Fibroblast of villous mesenchyme (primary cell): ENCODE measurements around the gene TLN1. TPM values are rescaled to one million over a fixed set of nuclear protein-coding genes. Genes with fewer than 3 reads are reported as not detected.

ENCODE experiments used
- DNase-seq: peaks from one replicate; pipeline ENCODE4 v3.0.0-alpha.2; 2010; ENCODE audit warnings: low read depth
- H3K4me3 ChIP-seq: 2 replicates; pipeline ENCODE4 v1.5.1; 2011; ENCODE audit warnings: low read depth, mild to moderate bottlenecking, low read length
- total RNA-seq: library from RNA; depleted of rRNA; stranded (reverse); fragments of >200 nt; gene quantifications from 2 replicates; pipeline ENCODE4 v1.2.3, GENCODE V29; 2012
- TF ChIP-seq, protein P1 (sequence below): IDR thresholded peaks from 2 replicates; pipeline ENCODE4 v1.5.1; 2012; ENCODE audit warnings: low read depth, mild to moderate bottlenecking, low read length; ENCODE audit not compliant: insufficient read depth

The TLN1 gene
- total RNA-seq, 1 donor: 428 TPM

DNA sequence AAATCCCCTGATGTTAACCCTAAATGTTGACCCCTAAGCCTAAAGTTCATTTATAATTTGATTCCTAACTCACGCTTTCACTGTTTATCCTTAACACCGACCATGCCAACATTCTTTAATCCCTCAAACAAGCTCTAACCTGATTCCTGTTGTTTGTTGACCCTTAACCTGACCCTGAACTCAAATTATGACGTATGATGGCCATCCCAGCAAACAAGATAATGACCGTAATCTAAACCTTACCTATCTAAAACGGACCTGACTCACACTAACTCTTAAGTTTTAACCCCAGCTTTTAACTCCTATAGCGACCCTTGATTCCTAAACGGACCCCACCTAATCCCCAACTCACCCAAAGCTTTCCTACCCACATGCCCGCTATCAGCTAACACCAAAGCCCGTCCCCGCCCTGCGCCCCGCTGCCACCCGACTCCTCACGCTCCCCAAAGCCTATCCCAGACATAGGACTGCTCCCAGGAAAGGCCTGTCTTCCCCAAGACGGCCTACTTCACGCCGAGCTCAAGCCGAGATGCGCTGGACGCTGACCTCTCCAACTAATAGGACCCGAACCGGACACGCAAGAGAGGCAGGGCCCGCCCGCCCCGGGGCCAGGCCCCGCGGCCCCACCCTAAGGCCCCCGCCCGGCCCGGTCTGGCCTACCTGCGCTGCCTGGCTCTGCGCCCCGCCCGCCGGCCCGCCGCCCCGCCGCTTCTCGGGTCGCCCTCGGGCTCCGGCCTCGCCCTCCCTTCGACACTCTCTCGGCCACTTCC lies 395 bp downstream of the TLN1 start:
- TF ChIP-seq, protein P1, sequence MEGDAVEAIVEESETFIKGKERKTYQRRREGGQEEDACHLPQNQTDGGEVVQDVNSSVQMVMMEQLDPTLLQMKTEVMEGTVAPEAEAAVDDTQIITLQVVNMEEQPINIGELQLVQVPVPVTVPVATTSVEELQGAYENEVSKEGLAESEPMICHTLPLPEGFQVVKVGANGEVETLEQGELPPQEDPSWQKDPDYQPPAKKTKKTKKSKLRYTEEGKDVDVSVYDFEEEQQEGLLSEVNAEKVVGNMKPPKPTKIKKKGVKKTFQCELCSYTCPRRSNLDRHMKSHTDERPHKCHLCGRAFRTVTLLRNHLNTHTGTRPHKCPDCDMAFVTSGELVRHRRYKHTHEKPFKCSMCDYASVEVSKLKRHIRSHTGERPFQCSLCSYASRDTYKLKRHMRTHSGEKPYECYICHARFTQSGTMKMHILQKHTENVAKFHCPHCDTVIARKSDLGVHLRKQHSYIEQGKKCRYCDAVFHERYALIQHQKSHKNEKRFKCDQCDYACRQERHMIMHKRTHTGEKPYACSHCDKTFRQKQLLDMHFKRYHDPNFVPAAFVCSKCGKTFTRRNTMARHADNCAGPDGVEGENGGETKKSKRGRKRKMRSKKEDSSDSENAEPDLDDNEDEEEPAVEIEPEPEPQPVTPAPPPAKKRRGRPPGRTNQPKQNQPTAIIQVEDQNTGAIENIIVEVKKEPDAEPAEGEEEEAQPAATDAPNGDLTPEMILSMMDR: no peak
- peak overlapping the region; percentile 88 for H3K4me3 ChIP-seq
- peak; percentile 43 for DNase-seq

DNA sequence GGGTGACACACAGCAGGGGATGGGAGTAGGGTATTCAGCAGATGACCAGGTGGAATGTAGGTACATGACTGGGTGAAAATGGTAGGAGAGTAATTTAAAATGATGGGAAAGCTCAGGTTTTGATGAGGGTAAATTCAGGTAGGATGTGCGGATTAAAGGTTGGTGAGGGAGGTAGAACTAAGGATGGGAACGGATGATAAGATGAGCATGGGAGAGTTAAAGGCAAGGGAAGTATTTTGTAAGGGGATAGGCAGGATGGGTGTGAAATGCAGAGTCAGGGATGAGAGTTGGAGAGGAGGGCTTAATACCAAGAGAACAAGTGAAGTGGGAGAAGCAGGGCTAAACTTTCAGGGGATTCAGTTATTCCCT lies 1.5 kb downstream of the TLN1 start:
- H3K4me3 ChIP-seq: peak overlapping the region; percentile 88
- TF ChIP-seq, protein P1: no peak
- no peak for DNase-seq

DNA sequence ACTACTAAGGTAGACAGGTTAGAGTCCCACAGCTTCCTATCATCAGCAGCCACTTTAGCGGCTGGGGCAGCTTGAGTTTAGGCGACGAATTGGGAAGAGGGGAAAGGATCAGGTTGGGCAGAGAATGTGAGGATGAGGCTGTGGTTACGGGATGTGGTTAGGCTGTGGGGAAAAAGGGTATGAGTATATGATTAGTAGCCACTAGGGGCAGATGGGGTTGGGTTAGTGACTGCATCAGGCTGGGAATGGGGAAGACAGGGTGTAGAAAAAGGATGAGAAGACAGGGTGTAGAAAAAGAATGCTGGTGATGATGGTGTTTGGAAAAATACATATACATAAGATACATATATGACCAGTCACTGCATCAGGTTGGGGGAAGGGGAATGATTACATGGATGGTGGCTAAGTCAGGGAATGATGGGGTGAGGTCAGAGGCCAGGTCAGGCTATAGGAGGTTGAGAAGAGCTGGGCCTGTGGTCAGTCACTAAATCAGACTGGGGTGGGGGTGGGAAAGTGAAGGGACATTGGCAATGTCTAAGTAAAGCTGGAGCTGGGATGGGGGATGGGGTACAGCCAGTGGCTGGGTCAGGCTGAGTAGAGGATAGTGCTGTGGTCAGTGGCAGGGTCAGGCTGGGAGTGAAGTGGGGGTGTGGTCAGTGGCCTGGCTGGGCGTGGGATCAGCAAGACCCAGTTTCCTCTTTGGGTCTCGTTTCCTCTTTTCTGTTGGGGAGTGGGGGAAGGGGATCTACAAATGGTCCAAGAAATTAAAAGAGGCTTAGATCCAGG lies 2.1 kb downstream of the TLN1 start:
- H3K4me3 ChIP-seq: peak overlapping the region; percentile 88
- TF ChIP-seq, protein P1: peak; percentile 62
- peak; percentile 86 for DNase-seq

DNA sequence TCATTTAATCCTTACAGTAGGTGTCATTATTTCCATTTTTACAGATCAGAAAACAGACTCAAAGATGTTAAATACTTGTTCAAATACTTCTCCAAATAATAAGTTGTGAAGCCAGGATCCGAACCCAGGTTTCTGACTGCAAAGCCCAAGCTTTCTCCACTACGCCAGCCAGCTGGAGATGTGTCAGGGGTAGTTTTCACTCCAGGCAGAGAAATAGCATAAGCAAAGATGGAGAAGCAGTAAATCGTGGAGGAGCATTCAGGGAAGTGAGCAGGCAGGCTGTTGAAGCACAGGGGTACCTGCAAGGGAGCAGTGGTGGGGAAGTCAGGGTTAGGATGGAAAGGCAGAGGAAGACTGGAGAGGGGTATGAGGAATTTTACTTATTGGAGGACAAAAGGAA lies 2.9 kb downstream of the TLN1 start:
- H3K4me3 ChIP-seq: peak overlapping the region; percentile 88
- DNase-seq: no peak
- TF ChIP-seq, protein P1: no peak

DNA sequence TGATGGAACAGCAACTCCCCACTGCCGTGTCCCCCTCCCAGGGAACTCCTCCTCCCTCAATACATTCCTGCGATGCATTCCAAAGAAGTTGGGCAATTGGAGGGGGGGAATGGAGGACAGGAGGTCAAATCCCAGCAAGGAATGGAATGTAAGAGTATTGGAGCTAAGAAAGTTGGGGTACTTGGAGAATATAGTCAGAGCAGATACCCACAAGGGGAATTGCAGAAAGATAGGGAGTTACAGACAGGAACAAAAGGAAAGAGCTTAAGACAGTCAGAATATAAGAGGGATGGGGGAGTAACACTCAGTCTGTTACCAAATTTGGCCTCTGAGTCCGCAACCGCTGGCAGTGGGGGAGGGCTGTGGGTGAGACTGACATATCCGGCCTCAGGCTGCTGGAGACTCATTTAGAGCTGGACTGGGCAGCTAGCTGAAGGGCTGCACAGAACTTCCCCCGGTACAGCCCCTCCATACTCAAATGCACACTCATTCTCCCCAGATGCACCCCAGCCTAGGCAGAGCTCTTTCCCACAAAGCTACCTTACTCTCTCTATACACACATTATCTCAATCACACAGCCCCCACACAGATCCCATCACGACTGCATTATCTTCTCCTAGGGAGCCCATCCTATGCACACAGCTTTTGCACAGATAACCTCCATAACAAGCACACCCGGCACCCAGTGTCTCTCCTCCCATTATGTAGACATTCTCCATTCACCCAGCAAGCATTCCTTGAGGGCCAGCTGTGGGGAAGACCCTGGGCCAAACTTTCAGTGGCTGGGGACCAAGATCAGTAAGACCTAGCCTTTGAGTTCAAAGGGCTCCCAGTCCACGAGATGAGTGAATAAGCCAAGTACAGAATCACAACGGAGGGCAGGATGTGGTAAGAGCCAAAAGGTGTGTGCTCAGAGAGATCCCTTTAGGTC lies 3.7 kb downstream of the TLN1 start:
- H3K4me3 ChIP-seq: peak overlapping the region; percentile 88
- TF ChIP-seq, protein P1: no peak
- peak; percentile 88 for DNase-seq

DNA sequence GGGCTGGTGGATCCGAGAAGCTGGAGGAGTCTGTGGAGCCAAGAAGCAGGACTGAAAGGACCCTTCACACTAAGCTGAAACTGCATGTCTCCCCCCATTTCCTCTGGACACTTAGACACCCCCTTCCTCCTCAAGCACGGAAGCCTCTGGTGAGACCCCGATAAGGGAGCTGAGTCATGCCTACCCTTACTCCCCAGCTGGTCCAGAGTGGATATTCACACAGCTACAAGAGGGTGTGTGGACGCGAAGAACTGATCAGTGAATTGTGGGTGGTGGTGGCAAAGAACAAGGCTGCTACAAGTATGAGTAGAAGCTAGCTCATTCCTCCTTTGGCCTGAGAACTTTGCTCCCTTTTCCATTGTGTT lies 4.3 kb downstream of the TLN1 start:
- TF ChIP-seq, protein P1: no peak
- no peak for DNase-seq
- H3K4me3 ChIP-seq: peak overlapping the region; percentile 88
